AG09309 (cell line): ENCODE data around the gene CEACAM4.
A peak's percentile ranks its signal among the peaks of the same experiment; 100 is the strongest.

Source experiments
- DNase-seq: peaks from one replicate; pipeline ENCODE4 v3.0.0-alpha.2; 2010; ENCODE audit warnings: low read depth
- H3K4me3 ChIP-seq: 2 replicates; pipeline ENCODE4 v1.5.1; 2011; ENCODE audit warnings: mild to moderate bottlenecking, low read depth, low read length, moderate library complexity; ENCODE audit not compliant: control insufficient read depth
- CTCF ChIP-seq: IDR thresholded peaks from 2 replicates; pipeline ENCODE4 v1.5.1; 2011; ENCODE audit warnings: mild to moderate bottlenecking, low read depth, low read length, inconsistent platforms; ENCODE audit not compliant: insufficient read depth, control insufficient read depth; ENCODE audit errors: missing control alignments

CEACAM4 gene

GRCh38 chr19:41652250-41652649 lies 25.4 kb upstream of the CEACAM4 start:
- no peak overlapping the region for H3K4me3 ChIP-seq
- no peak for DNase-seq
- no peak for TF ChIP-seq CTCF

DNA sequence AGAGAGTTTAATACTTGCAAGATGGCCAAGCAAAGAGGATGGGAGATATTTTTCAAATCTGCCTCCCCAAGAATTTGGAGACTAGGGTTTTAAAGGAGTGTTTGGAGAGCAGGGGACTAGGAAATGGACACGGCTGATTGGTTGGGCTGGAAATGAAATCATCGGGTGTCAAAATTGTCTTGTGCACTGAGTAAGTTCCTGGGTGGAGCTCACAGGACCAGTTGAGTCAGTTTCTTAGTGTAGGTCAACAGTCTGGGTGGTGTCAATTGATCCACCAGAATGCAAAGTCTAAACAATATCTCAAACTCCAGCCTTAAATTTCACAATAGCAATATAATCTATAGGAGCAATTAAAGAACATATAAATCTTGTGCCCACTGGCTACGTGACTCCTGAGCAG lies 23.0 kb upstream of the CEACAM4 start:
- no peak overlapping the region for H3K4me3 ChIP-seq
- no peak for TF ChIP-seq CTCF
- DNase-seq: no peak

DNA sequence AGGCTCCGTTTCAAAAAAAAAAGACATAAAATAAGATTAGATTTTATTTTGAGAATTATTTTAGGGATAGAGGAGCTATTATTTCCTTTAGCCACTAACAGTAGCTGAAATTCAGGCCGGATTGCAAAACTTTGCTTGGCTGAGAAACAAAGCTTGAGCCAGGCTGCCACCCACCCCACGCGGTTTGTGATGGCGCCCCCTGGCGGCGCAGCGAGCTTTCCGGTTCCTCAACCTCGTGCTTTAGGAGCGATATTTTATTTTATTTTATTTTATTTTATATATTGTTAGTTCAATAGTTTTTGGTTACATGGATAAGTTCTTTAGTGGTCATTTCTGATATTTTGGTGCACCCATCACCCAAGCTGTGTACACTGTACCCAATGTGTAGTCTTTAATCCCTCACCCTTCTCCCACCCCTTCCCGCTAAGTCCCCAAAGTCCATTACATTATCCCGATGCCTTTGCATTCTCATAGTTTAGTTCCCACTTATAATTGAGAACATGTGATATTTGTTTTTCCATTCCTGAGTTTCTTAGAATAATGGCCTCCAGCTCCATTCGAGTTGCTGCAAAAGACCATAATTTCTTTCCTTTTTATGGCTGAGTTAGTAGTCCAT lies 19.8 kb upstream of the CEACAM4 start:
- no peak for DNase-seq
- no peak overlapping the region for H3K4me3 ChIP-seq
- peak; percentile 52 for TF ChIP-seq CTCF

- no peak overlapping the region for H3K4me3 ChIP-seq
- TF ChIP-seq CTCF: peak; percentile 88
- DNase-seq: peak; percentile 5
Measured at GRCh38 chr19:41641879-41642485, 15.1 kb upstream of the CEACAM4 start.

- H3K4me3 ChIP-seq: no peak overlapping the region
- no peak for TF ChIP-seq CTCF
- DNase-seq: no peak
Measured at GRCh38 chr19:41638641-41639081, 11.8 kb upstream of the CEACAM4 start.

DNA sequence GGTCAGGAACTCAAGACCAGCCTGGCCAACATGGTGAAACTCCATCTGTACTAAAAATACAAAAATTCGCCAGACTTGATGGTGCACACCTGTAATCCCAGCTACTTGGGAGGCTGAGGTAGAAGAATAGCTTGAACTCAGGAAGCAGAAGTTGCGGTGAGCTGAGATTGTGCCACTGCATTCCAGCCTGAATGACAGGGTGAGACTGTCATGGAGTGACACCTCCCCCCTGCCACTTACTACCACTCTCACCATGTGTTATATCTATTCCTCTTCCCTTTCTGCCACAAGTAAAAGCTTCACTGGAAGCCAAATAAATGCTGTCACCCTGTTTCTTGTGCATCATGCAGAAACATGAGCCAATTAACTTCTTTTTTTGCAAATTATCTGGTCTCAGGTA lies 10.6 kb upstream of the CEACAM4 start:
- no peak for TF ChIP-seq CTCF
- no peak overlapping the region for H3K4me3 ChIP-seq
- DNase-seq: no peak
